SH-SY5Y (cell line): ENCODE results near the gene KLF11.

ENCODE experiments used
- GATA2 ChIP-seq: IDR thresholded peaks from 2 replicates; pipeline ENCODE4 v1.6.1; 2011; ENCODE audit warnings: mild to moderate bottlenecking, low read depth, low read length
- GATA3 ChIP-seq: IDR thresholded peaks from 2 replicates; pipeline ENCODE4 v1.6.1; 2011; ENCODE audit warnings: low read depth, mild to moderate bottlenecking, low read length, moderate library complexity

DNA sequence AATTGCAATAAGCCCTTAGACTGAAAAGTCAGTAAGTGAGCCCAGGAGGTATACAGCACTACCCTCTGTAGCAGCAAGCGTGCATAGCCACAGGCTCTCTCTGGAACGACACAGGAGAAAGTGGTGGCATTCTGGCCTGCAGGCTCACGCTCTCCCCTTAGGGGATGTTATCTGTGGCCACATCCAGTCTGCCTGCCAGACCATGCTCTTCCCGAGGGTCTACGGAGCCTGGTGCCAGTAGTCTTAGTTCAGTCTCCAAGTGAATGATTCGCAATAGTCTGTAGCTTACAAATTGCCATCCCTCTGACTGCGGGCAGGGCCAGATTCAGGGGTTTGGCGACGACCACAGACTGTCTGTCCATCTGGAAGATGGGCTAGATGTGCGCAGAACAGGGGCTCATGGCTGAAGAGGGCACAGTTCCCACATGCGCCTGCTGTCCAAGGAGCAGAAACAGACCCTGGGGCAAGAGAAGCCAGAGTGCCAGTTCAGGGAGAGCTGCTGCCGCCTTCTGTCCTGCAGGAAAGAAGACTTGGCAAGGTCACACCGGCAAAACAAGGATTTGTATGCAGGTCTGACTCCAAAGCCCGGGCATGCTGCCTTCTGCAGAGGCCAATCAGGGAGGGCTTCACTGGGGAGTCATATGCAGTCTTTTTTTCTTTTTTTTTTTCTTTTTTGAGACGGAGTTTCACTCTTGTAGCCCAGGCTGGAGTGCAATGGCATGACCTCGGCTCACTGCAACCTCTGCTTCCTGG lies 3.5 kb upstream of the KLF11 start:
- no peak for TF ChIP-seq GATA2
- TF ChIP-seq GATA3: no peak
